Loucy (cell line): ENCODE data around the gene SRC.

Experiments
- H2AFZ ChIP-seq: fragments of 200-600 bp; sonication (generic); 2 replicates; pipeline ENCODE4 v1.6.0; 2016; ENCODE audit warnings: antibody characterized with exemption, mild to moderate bottlenecking, low read length, moderate library complexity
- H3F3A ChIP-seq: fragments of 200-600 bp; 2 replicates; pipeline ENCODE4 v1.6.0; 2016; ENCODE audit warnings: antibody characterized with exemption, low read depth, mild to moderate bottlenecking
- H3K27me3 ChIP-seq: fragments of 200-600 bp; sonication (generic); 2 replicates; pipeline ENCODE4 v1.6.1; 2014; ENCODE audit warnings: low read length, mild to moderate bottlenecking; ENCODE audit not compliant: insufficient read depth, poor library complexity, severe bottlenecking
- H3K36me3 ChIP-seq: fragments of 200-600 bp; sonication (generic); 2 replicates; pipeline ENCODE4 v1.6.1; 2016; ENCODE audit warnings: low read length; ENCODE audit not compliant: insufficient read depth
- H3K4me1 ChIP-seq: fragments of 200-600 bp; sonication (generic); 2 replicates; pipeline ENCODE4 v1.5.1; 2014; ENCODE audit warnings: low read length, mild to moderate bottlenecking; ENCODE audit not compliant: insufficient read depth, poor library complexity, severe bottlenecking
- H3K4me2 ChIP-seq: fragments of 200-600 bp; sonication (generic); 2 replicates; pipeline ENCODE4 v1.6.0; 2014; ENCODE audit warnings: antibody characterized with exemption, low read length, low read depth, mild to moderate bottlenecking; ENCODE audit not compliant: poor library complexity, severe bottlenecking
- H3K4me3 ChIP-seq: fragments of 200-600 bp; sonication (generic); 2 replicates; pipeline ENCODE4 v1.5.1; 2014; ENCODE audit warnings: low read length, mild to moderate bottlenecking, mixed read lengths; ENCODE audit not compliant: poor library complexity, severe bottlenecking
- H3K79me2 ChIP-seq: fragments of 200-600 bp; sonication (generic); 2 replicates; pipeline ENCODE4 v1.6.1; 2014; ENCODE audit warnings: low read length; ENCODE audit not compliant: insufficient read depth
- H3K9ac ChIP-seq: fragments of 200-600 bp; sonication (generic); 2 replicates; pipeline ENCODE4 v1.6.0; 2014; ENCODE audit warnings: mild to moderate bottlenecking, low read depth, low read length, moderate library complexity; ENCODE audit not compliant: poor library complexity, severe bottlenecking
- H3K9me2 ChIP-seq: fragments of 200-600 bp; sonication (generic); replicated peaks from 2 replicates; pipeline ENCODE4 v1.6.1; 2016; ENCODE audit warnings: low read depth, low read length, mixed read lengths
- H3K9me3 ChIP-seq: fragments of 200-600 bp; sonication (generic); 2 replicates; pipeline ENCODE4 v1.6.1; 2014; ENCODE audit warnings: mild to moderate bottlenecking, antibody characterized with exemption, low read length, low read depth; ENCODE audit not compliant: insufficient read depth
- H4K20me1 ChIP-seq: fragments of 200-600 bp; sonication (generic); 2 replicates; pipeline ENCODE4 v1.6.0; 2014; ENCODE audit warnings: antibody characterized with exemption, low read length, mild to moderate bottlenecking; ENCODE audit not compliant: insufficient read depth, poor library complexity, severe bottlenecking
- CTCF ChIP-seq: fragments of 200-600 bp; sonication (generic); conservative IDR thresholded peaks from 2 replicates; pipeline ENCODE4 v1.5.1; 2014; ENCODE audit warnings: mild to moderate bottlenecking, antibody characterized with exemption, low read length
- EZH2phosphoT487 ChIP-seq: fragments of 200-600 bp; IDR thresholded peaks from 2 replicates; pipeline ENCODE4 v1.6.1; 2018; ENCODE audit warnings: antibody characterized with exemption, mild to moderate bottlenecking, moderate library complexity, borderline replicate concordance

Gene SRC

GRCh38 chr20:37415118-37416085, 69.5 kb downstream of the SRC start:
- H3K9me2 ChIP-seq, result no peaks in the 10 kb centered on the region
- H3K36me3 ChIP-seq, result no peaks in the 10 kb centered on the region
- H3K27me3 ChIP-seq, result no peaks in the 10 kb centered on the region
- no peak overlapping the region for H3K9ac ChIP-seq
- peaks cover 4% of the 10 kb centered on the region for H3K4me1 ChIP-seq
- H3K79me2 ChIP-seq, result no peaks in the 10 kb centered on the region
- TF ChIP-seq CTCF, result no peak
- TF ChIP-seq EZH2phosphoT487, result no peak
- no peaks in the 10 kb centered on the region for H4K20me1 ChIP-seq
- no peaks in the 10 kb centered on the region for H3F3A ChIP-seq
- H3K4me2 ChIP-seq, result no peak overlapping the region
- H2AFZ ChIP-seq, result no peak overlapping the region
- no peak overlapping the region for H3K4me3 ChIP-seq
- H3K9me3 ChIP-seq, result no peaks in the 10 kb centered on the region

GRCh38 chr20:37416100-37416847, 70.3 kb downstream of the SRC start:
- Histone ChIP-seq H3K27me3 (no peaks in the 10 kb centered on the region), H3K4me2 (no peak overlapping the region), H2AFZ (no peak overlapping the region), H3K9ac (no peak overlapping the region), H3K36me3 (no peaks in the 10 kb centered on the region), H4K20me1 (no peaks in the 10 kb centered on the region), H3F3A (no peaks in the 10 kb centered on the region), H3K79me2 (no peaks in the 10 kb centered on the region), H3K9me3 (no peaks in the 10 kb centered on the region), H3K4me1 (peaks cover 4% of the 10 kb centered on the region), H3K4me3 (no peak overlapping the region), H3K9me2 (no peaks in the 10 kb centered on the region)
- TF ChIP-seq EZH2phosphoT487, result no peak
- TF ChIP-seq CTCF, result no peak

GRCh38 chr20:37416848-37417616, 71.1 kb downstream of the SRC start:
- Histone ChIP-seq H3K4me3 (no peak overlapping the region), H4K20me1 (no peaks in the 10 kb centered on the region), H2AFZ (no peak overlapping the region), H3K79me2 (no peaks in the 10 kb centered on the region), H3K4me2 (no peak overlapping the region), H3K36me3 (no peaks in the 10 kb centered on the region), H3K9ac (no peak overlapping the region), H3F3A (no peaks in the 10 kb centered on the region), H3K9me2 (no peaks in the 10 kb centered on the region), H3K4me1 (peaks cover 4% of the 10 kb centered on the region), H3K27me3 (no peaks in the 10 kb centered on the region), H3K9me3 (no peaks in the 10 kb centered on the region)
- TF ChIP-seq CTCF (no peak), EZH2phosphoT487 (no peak)
